Tongue (tissue), 2 donors: ENCODE data around the gene KLF3. TPM values are rescaled to one million over a fixed set of nuclear protein-coding genes. Genes with fewer than 3 reads are reported as not detected.

Experiments used
- DNase-seq: peaks from one replicate; pipeline ENCODE4 v3.0.0-alpha.2; 2015
- total RNA-seq: library from RNA; depleted of rRNA; stranded (reverse); fragments of >200 nt; gene quantifications from one replicate; pipeline ENCODE4 v1.2.3, GENCODE V29; 2014

The KLF3 gene
- total RNA-seq, 1 donor from 2014 or later: 34.4 TPM

DNA sequence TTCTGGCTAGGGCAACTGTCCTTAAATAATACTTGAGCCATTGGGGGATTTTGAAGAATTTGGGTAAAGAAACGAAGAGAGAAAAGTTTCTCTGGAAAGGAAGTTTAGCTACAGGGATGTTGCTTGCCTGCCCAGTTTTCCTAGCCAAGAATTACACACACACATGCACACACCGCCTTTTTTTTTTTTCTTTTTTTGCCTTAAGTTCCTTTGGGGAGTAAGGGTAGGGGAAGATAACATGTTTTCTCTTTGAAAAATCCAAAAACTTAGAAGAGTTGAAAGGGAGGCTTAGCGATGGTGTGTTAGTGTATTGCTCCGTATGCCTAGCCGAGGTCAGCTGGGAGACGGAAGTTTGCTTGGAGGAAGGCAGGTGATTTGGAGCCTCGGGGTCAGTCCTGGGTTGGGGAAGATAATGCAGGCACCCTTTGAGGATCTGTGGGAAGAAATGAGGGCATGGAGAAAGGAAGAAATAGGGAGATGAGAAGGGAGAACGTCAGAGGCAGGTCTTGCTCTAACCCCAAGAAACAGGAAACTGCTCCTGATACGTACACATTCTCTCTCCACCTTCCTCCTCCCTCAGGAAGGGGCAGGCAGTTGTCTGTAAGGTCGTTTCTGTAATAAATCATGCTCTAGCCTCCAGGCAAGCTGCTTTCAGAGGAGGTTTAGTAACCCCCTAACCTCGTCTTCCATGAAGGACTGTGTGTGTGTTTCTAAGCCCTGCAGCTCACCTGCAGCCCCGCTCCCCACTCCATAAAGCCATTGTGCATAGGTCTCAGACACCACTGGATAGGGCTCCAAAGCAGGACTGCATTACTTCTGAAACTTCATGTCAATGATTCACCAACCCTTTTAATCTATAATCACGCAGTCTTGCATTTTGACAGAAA, 10.5 kb downstream of the KLF3 start:
- DNase-seq: no peak

DNA sequence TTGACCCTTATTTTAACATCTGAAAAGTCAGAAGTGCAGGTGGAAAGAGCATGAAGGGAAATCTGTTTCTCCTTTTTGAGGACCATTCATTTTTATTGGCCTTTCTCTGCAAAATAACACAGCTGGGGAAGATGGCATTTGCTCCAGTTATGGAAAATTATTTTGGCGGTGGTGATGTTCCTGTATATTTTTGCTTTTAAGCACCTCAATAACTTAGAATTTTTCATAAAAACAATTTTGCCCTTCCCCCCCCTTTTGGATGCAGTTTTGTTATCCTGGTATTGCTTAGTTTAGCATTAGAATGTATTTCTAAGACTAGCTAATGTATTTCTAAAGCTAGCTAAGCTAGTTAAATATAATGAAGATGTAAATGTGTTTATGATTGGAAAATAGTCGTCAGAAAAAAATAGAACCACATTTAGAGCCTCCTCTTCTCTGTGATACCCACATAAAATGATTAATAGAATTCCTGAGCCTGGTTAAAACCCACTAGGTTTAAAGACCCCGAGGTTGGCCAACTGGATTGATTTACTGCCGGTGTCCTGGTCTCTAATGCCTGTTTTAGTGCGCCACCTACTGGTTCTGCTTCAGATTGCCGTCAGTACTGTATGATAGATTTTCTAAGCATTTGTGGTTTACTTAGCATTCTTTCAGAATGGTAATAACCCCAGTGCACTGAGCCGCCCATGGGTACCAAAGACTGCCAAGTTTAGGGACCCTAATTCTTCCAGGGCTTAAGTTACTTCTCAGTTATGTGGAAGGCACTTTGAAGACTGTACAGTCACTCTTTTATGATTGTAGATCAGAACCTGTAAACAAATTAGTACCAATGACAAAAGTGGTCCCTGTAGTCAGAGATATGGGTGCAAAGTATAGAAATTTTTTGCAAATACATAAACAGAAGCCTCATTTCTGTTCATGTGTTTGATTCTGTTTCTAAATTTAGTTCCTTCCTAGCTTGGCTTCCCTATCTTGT, 11.4 kb downstream of the KLF3 start:
- peak; percentile 95 for DNase-seq

DNA sequence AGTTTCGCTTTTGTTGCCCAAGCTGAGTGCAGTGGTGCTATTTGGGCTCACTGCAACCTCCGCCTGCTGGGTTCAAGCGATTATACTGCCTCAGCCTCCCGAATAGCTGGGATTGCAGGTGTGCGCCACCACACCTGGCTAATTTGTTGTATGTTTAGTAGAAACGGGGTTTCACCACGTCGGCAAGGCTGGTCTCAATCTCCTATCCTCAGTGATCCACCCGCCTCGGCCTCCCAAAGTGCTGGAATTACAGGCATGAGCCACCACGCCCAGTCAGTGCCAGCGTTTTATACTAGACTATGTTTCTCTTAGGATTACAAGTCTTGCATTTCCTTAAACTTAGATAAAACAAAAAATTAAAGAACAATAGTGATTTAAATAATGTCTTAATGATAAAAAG, 13.0 kb downstream of the KLF3 start:
- no peak for DNase-seq

DNA sequence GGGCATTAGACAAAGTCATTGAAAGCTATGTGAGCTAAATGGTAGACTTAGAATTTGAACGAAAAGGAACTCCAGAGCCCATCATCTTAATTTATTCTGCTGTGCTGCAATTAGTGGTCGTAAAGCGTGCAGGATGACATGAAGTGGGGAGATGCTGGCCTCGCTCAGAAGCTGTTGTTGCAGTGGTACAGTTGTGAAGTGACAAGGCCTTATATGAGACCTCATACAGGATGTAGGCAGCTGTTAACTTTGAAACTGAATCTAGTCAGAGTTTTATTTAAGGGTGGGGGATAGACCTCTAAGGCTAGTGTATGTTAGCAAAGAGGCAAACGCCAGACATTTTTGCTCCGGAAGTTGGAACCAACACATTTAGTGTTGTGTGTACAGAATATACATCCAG, 13.4 kb downstream of the KLF3 start:
- no peak for DNase-seq

DNA sequence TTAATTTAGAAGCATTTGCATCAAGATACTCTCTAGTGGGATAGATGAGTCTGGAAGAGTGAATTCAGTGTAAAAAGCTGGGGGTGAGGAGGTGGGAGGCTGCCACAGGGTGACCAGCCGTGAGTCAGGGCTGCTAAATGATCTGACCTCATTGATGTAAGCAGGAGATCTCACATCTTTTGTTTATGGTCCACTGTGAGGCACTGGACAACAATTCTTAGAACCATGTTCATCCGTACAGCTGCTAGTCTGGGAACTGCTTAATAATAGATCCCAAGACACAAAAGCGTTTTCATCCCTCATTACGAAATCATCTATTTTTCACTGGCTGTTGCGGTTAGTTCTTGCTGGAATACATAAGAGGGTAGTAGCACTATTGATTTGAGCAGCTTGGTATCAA, 14.1 kb downstream of the KLF3 start:
- no peak for DNase-seq

DNA sequence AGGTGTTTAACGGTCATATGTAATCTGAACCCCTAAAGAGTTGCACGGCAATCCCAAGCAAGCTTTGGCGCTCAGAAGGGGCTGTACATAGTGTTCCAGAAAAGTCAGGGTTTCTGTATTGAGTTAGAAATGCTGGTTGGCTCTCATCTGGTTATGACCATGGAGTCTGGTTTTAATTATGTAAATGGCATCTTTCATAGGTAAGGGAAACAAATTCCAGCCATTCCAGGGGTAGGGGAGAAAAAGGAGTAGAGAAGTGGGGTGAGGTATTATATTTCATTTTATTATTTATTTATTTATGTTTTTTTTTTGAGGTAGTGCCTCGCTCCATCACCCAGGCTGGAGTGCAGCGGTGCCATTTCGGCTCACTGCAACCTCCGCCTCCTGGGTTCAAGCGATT, 15.9 kb downstream of the KLF3 start:
- DNase-seq: no peak

DNA sequence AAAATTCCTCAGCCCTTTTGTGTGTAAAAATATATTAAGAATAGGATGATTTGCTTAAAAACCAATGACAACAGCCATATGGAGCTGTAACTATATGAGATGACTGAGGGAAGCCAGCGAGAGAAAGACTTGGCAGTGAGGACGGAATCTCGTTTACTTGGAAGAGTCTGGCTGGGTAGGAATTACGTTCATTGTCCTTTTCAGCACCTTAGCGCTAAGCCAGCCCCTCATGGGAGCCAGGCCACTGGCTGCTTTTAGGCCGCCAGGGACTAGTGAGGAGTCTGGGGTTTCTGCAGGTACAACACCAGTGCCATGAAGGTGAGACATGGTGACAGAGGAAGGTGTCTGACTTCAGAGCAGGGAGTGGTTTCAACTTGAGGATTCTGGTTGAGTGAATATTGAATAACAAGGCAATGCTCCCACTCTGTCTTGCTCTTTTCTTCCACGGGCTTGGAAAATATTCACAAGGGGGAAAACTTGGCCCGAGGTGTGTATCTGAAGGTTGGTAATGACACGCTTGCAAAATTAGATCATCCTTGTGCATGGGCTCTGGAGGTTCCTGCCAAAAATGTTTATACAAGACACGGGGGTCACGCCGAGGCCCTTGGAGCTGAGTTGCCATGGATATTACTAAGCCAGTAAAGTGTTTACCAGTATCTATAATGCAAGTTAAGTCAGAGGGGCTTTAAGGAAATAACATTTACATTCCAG, 17.4 kb downstream of the KLF3 start:
- peak; percentile 82 for DNase-seq

DNA sequence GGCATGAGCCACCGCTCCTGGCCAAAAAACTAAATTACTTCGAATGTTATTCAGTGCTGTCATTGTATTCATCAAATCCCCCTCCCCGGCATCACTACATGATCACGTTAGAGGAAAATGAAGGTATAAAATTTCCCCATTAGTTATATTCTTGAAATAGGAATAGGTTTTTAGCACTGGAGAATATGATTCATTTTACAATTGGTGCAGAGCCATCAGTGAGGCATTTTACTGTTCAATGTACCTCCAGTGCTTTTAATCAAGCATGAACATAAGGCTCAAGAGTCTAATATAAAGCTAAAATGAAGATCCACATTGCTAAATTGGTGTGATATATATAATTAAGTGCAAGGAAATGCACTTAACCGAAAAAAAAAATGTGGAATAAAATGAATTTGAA, 18.3 kb downstream of the KLF3 start:
- no peak for DNase-seq

DNA sequence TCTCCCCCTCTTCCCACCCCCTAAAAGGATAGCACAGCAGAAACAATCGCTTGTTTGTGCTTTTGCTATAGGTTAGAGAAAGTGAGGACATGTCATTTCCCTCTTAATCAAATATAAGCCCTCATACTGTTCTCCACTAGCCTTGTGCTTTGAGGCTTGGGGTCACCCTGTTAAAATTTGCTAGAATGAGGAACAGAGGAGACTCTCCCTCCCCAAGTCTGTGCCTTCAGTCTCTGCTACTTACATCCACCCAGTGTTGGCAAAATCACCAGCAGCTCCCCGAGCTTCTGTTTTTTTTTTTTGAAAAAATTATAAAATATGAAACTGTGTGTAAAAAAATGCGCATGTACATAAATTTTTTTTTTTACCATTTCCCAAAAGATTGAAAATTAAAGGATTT, 19.3 kb downstream of the KLF3 start:
- no peak for DNase-seq

DNA sequence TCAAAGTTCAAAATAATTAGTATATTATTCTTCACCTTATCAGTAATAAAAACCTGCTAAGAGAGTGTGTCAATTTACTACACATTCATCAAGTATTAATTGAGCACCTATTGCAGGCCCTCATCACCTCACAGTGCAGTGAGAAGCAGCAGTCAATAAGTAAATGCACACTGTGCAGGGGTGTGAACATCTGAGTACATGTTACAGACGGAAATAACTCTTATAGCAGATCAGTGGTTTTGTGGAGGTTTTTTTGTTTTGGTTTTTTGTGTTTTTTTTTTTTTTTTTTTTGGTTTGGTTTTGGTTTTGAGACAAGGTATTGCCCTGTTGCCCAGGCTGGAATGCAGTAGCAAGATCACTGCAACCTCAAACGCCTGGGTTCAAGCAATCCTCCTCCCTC, 20.3 kb downstream of the KLF3 start:
- no peak for DNase-seq

DNA sequence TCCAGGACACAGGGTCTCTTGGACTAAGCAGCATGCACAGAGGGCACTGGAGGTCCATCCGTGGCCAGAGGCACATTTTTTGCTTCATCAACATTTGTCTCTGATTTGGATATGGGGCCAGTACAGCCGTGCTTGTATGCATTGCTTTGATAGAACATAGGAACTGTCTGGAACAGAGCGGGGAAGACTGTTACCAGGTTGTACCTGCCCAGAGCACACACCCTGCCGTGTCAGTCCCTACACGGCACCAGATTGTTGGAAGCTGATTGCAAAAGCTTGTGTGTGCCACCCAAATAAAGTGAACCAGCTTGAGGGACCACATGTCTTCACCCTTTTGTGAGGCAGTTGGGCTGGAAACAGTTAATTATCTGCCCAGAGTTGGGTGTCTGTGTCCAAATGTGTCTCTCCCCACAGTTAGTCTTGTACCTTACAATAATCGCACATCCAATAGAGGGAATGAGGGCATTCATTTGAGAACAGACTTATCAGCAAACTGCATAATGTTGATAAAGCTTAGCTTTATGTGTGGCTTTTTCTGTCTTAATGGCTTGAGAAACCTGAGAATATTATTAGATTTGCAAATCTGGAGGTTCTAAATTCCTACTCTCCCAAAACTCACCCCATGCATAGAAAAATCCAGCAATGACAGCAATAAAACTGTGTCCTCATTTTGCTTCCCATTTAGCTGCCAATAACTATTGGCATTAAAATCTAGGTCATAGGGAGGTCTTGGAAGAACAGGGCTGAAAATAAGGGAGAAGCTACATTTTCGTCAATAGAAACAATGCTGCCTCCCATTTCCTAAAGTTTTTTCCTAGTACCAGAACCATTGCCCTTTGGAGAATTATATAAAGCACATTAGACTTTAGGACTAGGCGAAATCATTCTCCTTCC, 21.2 kb downstream of the KLF3 start:
- no peak for DNase-seq

DNA sequence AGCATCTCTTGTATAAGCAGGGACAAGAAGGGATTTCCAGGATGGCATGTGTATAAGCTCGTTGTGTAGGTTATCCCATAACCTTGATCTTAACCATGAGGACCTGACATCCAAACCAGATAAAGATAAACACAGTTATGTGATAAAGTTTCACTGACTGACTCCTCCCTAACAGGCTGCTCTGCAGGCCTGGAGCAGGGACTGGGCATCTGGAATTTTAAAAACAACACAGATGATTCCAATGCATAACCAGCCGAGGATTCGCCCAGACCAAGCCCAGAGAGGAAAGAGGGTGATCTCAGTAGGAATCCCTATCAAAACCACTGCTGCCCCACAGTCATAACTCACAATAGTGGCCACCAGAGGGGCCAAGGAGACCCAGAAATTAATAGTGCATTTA, 22.7 kb downstream of the KLF3 start:
- DNase-seq: no peak

DNA sequence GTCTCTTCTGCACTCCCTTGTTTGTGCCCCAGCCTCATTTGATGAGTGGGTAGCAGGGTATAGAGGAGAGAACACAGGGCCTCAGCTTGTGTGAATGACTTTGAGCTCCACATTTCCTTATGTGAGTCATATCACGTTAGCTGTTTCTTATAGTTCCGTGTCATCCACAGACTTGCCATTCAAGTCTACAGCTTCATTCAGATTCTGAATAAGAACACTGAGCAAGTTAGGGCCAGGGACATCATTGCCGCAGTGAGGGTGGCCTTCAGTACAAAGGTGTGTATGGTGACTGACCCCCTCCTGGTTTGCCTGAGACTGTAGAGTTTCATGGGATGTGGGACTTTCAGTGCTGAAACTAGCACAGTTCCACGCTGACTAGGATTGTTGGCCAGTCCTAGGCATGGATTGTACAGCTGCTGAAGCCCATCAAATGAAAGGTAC, 23.6 kb downstream of the KLF3 start:
- DNase-seq: no peak

DNA sequence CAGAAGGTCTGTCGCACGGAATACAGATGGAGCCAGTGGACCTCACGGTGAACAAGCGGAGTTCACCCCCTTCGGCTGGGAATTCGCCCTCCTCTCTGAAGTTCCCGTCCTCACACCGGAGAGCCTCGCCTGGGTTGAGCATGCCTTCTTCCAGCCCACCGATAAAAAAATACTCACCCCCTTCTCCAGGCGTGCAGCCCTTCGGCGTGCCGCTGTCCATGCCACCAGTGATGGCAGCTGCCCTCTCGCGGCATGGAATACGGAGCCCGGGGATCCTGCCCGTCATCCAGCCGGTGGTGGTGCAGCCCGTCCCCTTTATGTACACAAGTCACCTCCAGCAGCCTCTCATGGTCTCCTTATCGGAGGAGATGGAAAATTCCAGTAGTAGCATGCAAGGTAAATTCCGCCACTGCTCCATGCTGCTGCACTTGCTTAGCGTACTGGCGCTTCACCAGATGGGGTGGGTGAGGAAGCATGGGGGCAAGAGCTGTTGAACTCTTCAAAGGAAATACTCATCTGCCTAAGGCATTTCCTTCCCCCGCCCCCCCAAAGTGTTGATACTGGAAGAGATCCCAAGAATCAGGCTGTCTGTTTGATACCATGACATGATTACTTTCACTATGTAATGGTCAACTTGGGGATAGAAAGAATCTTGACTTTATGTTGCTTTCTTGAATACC, 24.8 kb downstream of the KLF3 start:
- no peak for DNase-seq

DNA sequence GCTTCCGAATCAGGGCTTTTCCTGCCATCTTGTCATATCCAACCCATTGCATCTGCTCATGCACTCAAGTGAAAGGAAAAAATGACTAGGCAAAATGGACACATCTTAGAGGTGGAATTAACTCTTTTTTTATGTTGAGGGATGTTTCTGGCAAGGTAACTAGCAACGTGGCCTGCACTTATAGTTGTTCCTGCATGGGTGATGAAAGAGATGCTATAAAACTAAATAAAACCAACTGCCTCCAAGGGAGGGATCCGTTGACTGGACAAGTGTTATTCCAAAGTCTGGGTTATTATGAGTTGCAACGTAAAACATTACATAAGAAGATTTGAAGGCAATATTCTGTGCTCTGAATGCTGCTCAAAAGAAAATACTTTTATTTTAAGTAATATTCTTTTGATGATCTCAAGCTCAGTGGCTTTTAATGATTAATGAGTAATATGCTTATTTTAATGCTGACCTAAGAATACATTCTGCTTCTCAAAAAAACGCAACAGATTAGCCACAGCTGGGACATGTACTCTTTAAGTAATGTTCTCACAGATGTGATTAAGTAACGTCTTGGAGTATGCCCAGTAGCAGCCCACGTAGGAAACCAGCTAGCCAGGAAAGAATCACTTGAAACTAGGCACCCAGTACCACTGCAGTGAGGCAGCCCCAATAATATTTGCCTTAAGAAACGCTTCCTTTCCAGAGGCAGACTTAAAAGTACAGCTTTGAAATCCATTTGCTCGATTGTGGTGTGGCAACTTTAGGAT, 27.4 kb downstream of the KLF3 start:
- no peak for DNase-seq

DNA sequence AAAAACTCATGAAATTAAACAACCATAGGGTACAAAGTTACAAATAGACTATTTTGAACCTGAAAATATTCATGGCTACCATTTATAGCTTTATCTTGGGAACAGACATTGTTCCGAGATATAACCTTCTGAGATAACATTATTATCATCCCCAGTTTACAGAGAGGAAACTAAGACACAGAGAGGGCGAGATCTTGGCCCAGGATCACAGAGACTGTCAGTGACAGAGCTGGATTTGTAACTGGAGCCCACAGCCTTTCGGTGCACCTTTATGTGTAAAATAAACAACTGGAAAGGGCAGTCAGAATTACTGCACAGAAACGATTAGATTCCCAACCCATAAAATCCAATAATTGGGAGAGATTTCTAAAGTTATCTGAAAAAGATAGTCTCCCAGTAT, 28.4 kb downstream of the KLF3 start:
- no peak for DNase-seq

DNA sequence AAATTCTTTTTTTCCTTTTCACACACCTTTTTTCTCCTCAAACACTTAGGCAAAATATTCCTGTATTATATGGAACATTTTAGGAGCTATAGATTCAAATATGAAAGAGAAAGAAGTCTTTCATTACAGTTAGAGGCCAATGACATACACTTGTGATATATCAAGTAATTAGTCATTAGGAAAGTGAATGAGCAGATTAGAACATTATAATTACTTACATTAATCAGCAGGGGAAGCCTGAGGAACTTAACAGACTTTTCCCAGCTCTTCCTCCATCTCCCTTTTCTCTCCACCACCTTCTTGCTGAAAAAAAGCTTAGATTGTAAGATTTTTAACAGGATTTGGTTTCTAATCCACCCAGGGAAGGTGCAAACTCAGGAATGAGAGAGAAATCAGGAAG, 29.6 kb downstream of the KLF3 start:
- no peak for DNase-seq

DNA sequence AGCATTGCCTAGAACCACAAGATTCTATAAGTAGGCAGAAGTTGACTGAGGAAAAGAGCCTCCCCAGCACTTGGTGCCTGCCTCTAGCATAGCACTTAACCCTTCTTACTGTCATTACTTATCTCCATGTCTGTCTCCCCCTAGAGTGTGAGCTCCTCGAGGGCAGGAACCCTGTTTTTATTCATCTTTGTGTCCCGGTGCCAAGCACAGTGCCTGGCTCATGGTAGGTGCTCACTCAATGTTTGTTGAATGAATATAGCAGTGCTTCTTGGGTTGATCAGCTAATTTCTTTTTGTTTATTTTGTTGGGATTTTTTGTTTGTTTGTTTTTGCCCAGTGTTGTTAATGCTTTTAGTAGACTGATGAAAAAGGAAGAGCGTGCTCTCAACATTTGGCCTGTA, 30.3 kb downstream of the KLF3 start:
- DNase-seq: no peak

DNA sequence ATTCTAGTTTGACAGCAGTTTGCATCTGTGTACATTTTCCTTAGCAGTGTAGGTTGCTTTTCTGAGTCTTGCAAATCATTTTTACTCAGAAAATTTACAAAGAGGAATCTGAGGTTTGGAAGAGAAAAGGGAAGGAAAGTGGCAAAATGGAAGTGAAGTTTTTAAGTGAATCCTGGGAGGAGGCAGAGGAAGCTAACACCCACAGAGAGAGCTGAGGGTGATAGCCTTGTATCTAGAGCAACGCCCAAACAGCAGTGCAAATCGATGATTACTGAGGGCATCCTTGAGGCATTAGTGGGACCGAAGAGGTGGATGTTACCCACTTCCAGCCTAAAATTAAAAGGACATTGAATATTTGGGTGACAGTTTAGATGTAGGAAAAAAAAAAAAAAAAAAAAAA, 31.8 kb downstream of the KLF3 start:
- DNase-seq: no peak

DNA sequence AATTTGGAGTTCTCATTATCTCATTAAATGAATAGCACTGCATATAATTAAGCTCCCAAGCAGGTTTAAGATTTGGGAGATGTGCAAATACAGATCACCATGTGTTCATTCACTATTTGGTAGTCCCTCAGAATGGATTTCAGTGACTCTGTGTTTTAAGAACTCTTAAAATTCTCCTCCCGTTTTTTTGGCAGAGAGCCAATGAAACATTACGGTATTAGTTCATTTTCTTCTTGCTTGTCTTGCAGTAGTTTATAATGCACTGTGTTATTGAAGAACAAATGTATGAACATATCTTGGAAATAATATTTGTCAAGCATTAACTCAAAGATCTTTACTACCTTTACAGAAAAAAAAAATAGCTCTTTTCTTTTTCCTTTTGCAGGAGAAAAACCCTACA, 32.7 kb downstream of the KLF3 start:
- DNase-seq: peak; percentile 61
